Adrenal gland (tissue), 5 donors: ENCODE measurements around the gene SLC18B1.

Experiments
- CTCF ChIP-seq, 6 experiments: fragments of 450-650 bp in 4 of 6; fragments of 200-600 bp in 2 of 6; sonication (generic) in 1 of 6; IDR thresholded peaks; 1 replicate in 5 of 6; 2 replicates in 1 of 6; pipeline versions ENCODE4 v1.5.1 to v1.8.0; 2016 to 2021; ENCODE audit warnings: antibody characterized with exemption in 6 of 6, mild to moderate bottlenecking in 2 of 6, moderate library complexity in 1 of 6
- POLR2A ChIP-seq, 2 donors: fragments of 450-650 bp; IDR thresholded peaks; one replicate each; pipeline ENCODE4 v1.6.1; 2017; ENCODE audit warnings: antibody characterized with exemption in 2 of 2, mild to moderate bottlenecking in 2 of 2, moderate library complexity in 1 of 2
- donor health status: DM: no; HTN: no; CAD: no.

- TF ChIP-seq CTCF (IDR thresholded peaks at IDR 0.05) (no peak), POLR2A (IDR thresholded peaks at IDR 0.05) (no peak)
These were observed 5.8 kb upstream of the SLC18B1 start for GRCh38 chr6:132804251-132804650.
